C4-2B (cell line): ENCODE data around the gene OR1F1.

Experiments
- CTCF ChIP-seq: fragments of 450-650 bp; conservative IDR thresholded peaks from 2 replicates; pipeline ENCODE4 v1.5.1; 2017; ENCODE audit warnings: mild to moderate bottlenecking
- ZFX ChIP-seq: fragments of 450-650 bp; IDR thresholded peaks from 2 replicates; pipeline ENCODE4 v1.6.1; 2017

- no peak for TF ChIP-seq CTCF
- no peak for TF ChIP-seq ZFX
Measured at GRCh38 chr16:3249451-3249850, 61.4 kb downstream of the OR1F1 start.
